HG03025 (cell line): ENCODE data around the gene KLHL17.
"Not testable (repeated sequence)": the region's sequence is repeated elsewhere in the genome, so short reads cannot be mapped to it uniquely, and the experiment has no call there.

Source experiments
- ATAC-seq: cut with Tn5 transposase; IDR thresholded peaks from one replicate; pipeline ENCODE4 v1.9.1; 2021; ENCODE audit warnings: mild to moderate bottlenecking, moderate library complexity; ENCODE audit not compliant: unreplicated experiment, low FRiP score

Gene KLHL17

DNA sequence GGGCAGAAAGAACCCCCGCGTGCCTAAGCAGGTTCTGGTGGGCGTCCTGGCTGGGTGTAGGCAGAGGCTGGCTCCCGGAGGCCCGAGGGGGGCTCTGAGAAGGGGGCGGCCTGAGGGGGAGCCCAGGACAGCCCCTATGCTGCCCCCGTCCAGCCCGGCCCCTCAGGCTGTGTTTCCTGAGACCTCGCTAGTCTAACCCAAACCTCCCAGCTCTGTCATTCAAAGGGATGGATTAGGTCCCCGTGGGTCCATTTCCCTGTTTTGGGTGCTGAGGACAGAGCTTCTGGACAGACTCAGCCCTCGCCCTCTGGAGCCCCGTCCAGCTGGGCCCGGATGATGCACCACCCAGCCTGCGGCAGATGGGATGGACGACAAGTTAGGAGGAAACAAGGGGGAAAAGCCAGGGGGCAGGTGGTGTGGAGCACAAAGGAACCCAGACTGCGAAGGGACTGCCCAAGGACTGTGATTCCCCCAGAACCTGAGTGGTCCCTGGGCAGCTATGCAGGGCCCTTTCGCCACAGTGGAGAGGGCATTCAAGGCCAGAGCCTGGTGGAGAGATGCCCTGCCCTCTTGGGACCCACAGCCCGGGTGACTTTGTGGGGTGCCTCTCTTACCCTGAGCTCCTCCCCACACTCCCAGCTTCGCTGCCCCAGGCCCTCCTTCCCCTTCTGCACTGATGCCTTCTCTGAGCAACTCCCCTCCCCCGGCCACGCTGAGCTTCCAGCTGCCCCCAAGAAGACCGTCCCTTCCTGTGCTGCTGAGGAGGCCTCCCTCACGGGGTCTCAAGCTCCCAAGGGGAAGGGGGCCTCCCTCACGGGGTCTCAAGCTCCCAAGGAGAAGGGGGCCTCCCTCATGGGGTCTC, 36.7 kb downstream of the KLHL17 start:
- ATAC-seq: no peak

GRCh38 chr1:997713-997992, 37.3 kb downstream of the KLHL17 start:
- no peak for ATAC-seq

GRCh38 chr1:997993-998744, 37.8 kb downstream of the KLHL17 start:
- no peak for ATAC-seq

GRCh38 chr1:998745-998994, 38.3 kb downstream of the KLHL17 start:
- ATAC-seq: no peak

GRCh38 chr1:998995-999724, 38.8 kb downstream of the KLHL17 start:
- ATAC-seq: no peak

- ATAC-seq: no peak
Measured at GRCh38 chr1:999725-1000356, 39.5 kb downstream of the KLHL17 start, which contains the start of gene HES4. TSS of gene HES4 (minus strand) at chr1:1000097. CDS start at chr1:999973, 124 bp downstream.

DNA sequence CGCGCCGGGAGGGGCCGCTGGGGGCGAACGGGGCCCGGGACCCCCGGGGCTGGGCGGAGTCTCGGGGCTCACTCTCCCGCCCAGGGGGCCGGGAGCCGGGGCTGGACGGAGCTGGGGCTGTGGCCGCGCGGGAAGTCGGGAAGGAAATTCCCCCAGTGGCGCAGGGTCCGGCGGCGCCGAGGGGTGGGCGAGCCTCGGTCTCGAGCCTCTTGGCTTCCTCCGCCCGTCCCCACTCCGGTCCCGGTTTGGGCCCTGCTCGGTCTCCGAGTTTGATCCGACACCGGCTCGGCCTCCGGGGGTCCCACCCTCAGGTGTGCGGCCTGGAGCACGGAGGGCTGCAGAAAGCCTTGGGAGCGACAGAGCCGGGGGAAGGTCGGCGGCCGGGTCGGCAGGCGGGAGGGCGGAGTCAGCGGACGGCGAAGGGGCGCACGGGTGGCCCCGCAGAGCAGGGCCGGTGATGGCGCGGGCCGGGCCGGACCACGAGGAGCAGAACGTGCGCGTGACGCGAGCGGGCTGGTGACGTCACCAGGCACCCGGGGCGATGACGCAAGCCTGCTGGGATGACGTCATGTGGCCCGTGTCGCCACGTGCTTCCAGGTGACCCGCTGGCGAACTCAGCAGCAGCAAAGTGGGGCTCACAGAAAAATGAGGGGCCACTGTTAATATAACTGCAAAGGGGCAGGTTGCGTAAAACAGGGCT, 40.1 kb downstream of the KLHL17 start:
- no peak for ATAC-seq

DNA sequence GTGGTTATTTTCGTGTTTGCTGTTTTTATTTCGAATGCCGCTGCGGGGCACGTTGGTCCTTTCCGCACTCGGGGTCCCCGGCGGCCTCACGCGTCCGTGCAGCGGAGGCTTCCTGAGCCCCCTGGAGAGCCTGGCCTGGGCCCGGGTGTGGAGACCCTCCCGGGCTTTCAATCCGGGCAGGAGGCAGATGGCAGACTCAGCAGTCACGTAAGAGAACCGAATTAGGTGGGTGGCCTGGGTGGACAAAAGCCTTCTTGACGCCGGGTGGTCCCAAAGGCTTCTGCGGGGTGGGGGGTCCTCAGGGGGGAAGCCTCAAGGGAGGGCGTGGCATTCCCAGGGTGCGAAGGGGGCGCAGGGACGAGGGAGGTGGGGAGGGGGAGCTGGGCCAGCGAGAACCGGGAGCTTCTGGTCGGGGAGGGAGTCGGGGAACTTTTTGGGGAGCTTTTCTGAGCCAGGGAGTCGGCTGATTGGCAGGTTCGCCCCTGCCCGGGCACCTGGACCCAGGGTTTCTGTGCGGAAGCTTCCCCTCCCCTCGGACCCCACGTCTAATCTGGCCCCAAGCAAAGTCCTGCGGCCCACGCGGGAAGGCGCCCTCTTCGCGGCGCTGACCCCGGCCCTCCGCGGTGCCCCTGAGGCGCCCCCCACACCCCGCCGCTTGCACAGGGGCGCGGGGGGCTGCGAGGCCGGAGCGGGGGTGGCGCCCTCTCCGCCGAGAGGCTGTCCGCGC, 40.8 kb downstream of the KLHL17 start:
- ATAC-seq: no peak

DNA sequence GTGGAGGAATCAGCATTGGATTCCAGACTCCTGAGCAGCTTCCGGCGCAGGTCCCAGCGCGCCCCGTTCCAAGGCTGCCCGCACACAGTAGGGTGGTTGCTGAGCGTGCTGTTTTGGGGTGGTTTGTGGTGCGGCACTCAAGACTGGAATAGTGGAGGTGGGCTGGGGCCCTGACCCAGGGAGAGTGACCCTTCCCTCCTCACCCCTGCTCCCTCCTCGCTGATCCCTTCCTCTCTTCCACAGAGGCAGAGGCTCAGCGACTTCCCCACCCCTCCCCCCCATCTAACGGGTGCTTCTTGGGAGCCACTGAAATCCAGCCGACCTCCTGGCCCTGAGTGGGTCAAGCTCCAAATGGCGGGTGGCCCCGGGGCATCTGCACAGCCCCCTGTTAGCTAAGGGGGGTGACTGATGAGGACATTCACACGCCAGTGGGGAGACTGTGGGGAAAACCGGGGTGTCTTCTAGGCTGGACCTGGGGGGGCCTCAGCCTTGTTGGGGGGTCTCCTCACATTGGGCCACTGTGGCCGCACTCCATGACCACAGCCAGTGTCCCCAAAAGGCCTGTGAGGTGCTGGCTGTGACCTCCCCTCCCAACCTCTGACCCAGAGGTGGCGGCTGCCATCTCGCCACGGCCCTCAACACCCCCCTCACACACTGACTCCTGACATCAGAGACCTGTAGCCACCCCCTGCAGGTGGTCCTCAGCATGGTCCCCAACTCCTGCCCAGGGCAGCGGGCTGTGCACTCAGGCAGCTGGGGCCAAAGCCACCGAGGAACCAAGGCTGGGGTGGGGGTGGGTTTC, 43.4 kb downstream of the KLHL17 start:
- ATAC-seq: no peak

- no peak for ATAC-seq
Measured at GRCh38 chr1:1004420-1004779, 44.0 kb downstream of the KLHL17 start.

GRCh38 chr1:1004780-1005697, 44.7 kb downstream of the KLHL17 start:
- ATAC-seq: no peak

DNA sequence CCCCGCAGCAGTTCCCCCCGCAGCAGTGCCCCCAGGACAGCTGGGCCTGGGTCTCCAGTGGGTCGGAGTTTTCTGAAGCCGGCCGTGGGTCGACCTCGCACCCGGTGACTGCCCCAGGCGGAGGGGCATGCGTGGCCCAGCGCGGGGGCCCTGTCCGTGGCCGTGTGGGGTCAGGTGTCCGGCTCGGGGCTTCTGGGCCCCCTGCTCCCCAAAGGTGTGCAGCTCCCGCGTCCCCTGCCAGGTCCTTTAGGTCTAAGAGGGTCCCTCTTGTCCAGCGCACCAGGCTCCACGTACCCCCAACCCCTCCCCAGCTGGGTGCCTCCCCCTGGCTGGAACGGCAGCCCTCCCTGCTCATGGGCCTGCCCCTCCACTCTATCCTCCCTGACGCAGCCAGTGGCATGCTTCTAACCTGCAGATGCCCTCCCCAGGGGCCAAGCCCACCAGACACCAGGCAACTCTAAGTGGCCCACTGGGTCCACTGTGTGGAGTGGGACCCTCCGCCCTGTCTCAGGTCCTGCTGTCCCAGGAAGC, 45.5 kb downstream of the KLHL17 start:
- ATAC-seq: no peak

GRCh38 chr1:1006305-1007159, 46.1 kb downstream of the KLHL17 start:
- no peak for ATAC-seq

- ATAC-seq: not testable (repeated sequence)
Measured at GRCh38 chr1:1010131-1010530, 49.7 kb downstream of the KLHL17 start.

DNA sequence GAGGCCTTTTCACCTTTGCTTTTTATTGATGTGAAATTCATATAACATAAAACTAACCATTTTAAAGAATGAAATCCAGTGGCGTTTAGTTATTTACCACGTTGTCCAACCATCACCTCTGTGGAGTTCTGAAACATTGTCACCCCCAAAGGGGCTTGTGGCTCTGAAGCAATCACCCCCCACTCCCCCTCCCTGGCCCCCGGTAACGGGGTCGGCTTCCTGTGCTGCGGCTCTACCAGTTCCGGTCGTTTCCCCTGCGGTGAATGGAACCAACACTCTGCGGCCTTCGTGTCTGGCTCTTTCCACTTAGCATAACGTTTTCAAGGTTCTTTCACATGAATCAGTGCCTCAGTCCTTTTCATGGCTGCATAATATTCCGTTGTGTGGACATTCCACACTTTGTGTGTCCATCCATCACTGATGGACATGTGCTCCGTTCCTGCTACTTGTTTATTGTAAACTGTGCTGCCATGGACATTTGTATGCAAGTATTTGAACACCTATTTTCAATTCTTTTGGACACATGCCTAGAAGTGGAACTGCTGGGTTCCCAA, 51.1 kb downstream of the KLHL17 start:
- no peak for ATAC-seq

GRCh38 chr1:1012736-1013104, 52.3 kb downstream of the KLHL17 start:
- not testable (repeated sequence) for ATAC-seq
